ENCODE measurements around the gene ADGRF1.

The ADGRF1 gene

DNA sequence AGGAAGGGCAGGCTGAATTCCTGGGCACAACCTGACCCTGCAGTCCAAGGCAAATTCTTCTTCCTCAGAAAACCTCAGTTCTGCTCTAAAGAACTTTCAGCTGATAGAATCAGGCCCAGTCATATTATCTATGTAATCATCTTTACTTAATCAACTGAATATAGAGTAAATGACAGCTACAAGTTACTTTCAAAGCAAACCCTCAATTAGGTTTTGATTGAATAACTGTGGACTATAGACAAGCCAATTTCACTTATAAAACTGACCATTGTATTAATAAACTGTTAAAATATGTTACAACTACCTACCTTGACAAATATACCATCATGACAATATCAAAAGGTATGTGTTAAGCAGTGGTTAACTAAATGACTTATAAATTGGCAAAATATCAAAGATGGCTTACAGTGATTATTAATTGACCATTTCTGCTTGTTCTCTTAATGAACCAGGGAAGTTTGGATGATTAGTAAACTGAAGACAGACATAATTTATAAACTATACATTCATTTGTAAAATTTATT is 74.2 kb downstream of the ADGRF1 start:
- TF ChIP-seq POLR2AphosphoS5 (IDR thresholded peaks at IDR 0.05; ENCODE audit: low read depth) (no peak), SPI1 (IDR thresholded peaks at IDR 0.05; ENCODE audit: borderline replicate concordance, low read depth) (no peak), GABPA (IDR thresholded peaks at IDR 0.05; ENCODE audit: low read depth) (no peak)
- TF ChIP-seq, protein P1, sequence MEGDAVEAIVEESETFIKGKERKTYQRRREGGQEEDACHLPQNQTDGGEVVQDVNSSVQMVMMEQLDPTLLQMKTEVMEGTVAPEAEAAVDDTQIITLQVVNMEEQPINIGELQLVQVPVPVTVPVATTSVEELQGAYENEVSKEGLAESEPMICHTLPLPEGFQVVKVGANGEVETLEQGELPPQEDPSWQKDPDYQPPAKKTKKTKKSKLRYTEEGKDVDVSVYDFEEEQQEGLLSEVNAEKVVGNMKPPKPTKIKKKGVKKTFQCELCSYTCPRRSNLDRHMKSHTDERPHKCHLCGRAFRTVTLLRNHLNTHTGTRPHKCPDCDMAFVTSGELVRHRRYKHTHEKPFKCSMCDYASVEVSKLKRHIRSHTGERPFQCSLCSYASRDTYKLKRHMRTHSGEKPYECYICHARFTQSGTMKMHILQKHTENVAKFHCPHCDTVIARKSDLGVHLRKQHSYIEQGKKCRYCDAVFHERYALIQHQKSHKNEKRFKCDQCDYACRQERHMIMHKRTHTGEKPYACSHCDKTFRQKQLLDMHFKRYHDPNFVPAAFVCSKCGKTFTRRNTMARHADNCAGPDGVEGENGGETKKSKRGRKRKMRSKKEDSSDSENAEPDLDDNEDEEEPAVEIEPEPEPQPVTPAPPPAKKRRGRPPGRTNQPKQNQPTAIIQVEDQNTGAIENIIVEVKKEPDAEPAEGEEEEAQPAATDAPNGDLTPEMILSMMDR (IDR thresholded peaks at IDR 0.05; ENCODE audit: insufficient read depth, low read length) = no peak
- TF ChIP-seq, protein P2, sequence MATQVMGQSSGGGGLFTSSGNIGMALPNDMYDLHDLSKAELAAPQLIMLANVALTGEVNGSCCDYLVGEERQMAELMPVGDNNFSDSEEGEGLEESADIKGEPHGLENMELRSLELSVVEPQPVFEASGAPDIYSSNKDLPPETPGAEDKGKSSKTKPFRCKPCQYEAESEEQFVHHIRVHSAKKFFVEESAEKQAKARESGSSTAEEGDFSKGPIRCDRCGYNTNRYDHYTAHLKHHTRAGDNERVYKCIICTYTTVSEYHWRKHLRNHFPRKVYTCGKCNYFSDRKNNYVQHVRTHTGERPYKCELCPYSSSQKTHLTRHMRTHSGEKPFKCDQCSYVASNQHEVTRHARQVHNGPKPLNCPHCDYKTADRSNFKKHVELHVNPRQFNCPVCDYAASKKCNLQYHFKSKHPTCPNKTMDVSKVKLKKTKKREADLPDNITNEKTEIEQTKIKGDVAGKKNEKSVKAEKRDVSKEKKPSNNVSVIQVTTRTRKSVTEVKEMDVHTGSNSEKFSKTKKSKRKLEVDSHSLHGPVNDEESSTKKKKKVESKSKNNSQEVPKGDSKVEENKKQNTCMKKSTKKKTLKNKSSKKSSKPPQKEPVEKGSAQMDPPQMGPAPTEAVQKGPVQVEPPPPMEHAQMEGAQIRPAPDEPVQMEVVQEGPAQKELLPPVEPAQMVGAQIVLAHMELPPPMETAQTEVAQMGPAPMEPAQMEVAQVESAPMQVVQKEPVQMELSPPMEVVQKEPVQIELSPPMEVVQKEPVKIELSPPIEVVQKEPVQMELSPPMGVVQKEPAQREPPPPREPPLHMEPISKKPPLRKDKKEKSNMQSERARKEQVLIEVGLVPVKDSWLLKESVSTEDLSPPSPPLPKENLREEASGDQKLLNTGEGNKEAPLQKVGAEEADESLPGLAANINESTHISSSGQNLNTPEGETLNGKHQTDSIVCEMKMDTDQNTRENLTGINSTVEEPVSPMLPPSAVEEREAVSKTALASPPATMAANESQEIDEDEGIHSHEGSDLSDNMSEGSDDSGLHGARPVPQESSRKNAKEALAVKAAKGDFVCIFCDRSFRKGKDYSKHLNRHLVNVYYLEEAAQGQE (IDR thresholded peaks at IDR 0.05; ENCODE audit: insufficient replicate concordance, low read depth) = no peak
- no peak for DNase-seq (ENCODE audit: low read depth in 1 of 2, low spot score in 1 of 2)
- Histone ChIP-seq H3K27me3 (ENCODE audit: insufficient read depth, poor library complexity, severe bottlenecking) (peaks cover 2% of the 10 kb centered on the region), H3K27ac (replicated peaks) (no peak overlapping the region), H3K4me3 (replicated peaks; ENCODE audit: insufficient read depth, low read length) (no peak overlapping the region)

DNA sequence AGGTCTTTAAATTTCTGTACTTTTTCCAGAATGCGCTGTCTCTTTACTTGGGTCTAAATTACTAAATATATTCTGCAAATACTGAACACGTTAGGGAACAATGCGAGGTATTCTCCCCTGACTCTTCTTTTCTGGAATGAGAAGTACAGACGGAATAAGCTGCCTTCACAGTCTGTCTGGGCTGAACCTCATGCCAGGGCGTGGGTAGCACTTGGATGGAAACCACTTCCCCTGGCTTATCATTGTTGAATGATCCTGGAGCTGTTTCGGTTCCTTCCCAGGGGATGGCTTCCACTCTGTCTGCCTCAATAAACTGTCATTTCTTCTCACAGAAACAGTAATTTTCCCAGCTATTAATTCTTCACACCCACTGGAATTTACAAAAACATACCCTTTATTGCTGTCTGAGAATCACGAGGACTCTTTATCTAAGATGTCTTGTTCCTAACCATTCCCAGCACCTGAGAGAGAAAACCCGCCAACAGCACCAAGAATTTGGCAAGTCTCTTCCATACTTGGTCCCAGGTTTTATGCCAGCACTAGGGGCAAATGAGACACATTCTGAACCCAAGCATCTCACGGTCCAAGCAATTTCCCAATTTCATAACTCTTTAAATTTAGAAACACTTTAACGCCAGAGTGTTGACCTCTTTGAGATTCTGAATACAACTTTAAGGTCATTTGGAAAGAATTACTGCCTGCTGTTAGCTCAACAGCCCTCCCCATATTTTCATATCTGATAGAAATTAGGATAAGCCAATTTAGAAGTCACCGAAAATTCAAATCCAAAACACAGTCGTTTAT is 77.2 kb downstream of the ADGRF1 start:
- DNase-seq (ENCODE audit: low read depth in 1 of 2, low spot score in 1 of 2) = no peak
- TF ChIP-seq, protein P2 (IDR thresholded peaks at IDR 0.05; ENCODE audit: insufficient replicate concordance, low read depth) = no peak
- TF ChIP-seq, protein P1 (IDR thresholded peaks at IDR 0.05; ENCODE audit: insufficient read depth, low read length) = no peak
- TF ChIP-seq POLR2AphosphoS5 (IDR thresholded peaks at IDR 0.05; ENCODE audit: low read depth) (no peak), GABPA (IDR thresholded peaks at IDR 0.05; ENCODE audit: low read depth) (no peak), SPI1 (IDR thresholded peaks at IDR 0.05; ENCODE audit: borderline replicate concordance, low read depth) (no peak)
- Histone ChIP-seq H3K27me3 (ENCODE audit: insufficient read depth, poor library complexity, severe bottlenecking) (peaks cover 4% of the 10 kb centered on the region), H3K4me3 (replicated peaks; ENCODE audit: insufficient read depth, low read length) (no peak overlapping the region), H3K27ac (replicated peaks) (no peak overlapping the region)

DNA sequence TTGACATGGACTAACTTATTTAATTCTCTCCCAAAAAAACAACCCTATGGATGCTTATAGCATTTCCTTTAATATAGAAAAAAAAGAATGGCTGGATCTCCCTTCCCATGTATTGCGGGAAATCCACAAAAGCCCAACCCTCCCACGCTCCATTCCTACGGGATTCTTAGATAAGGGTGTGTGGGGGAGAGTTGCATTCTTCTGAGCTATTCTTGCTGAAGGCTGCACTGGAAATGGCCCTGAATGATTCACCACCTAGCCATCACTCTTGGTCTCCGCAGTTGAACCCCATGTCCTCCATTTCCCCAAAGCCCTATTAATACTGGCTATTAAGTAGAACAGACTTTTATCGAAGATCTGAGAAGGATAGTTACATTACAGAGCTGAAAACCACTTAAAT is 78.5 kb downstream of the ADGRF1 start:
- H3K27me3 ChIP-seq (ENCODE audit: insufficient read depth, poor library complexity, severe bottlenecking) = peaks cover 4% of the 10 kb centered on the region
- TF ChIP-seq, protein P2 (IDR thresholded peaks at IDR 0.05; ENCODE audit: insufficient replicate concordance, low read depth) = no peak
- TF ChIP-seq POLR2AphosphoS5 (IDR thresholded peaks at IDR 0.05; ENCODE audit: low read depth) (no peak), SPI1 (IDR thresholded peaks at IDR 0.05; ENCODE audit: borderline replicate concordance, low read depth) (no peak), GABPA (IDR thresholded peaks at IDR 0.05; ENCODE audit: low read depth) (no peak)
- TF ChIP-seq, protein P1 (IDR thresholded peaks at IDR 0.05; ENCODE audit: insufficient read depth, low read length) = no peak
- no peak overlapping the region for H3K27ac ChIP-seq (replicated peaks)
- no peak for DNase-seq (ENCODE audit: low read depth in 1 of 2, low spot score in 1 of 2)
- H3K4me3 ChIP-seq (replicated peaks; ENCODE audit: insufficient read depth, low read length) = no peak overlapping the region

Measured in HL-60 (cell line).